GM21825 (cell line): ENCODE data around the gene SVOPL.

ENCODE experiments used
- ATAC-seq: cut with Tn5 transposase; IDR thresholded peaks from one replicate; pipeline ENCODE4 v1.9.1; 2021; ENCODE audit warnings: mild to moderate bottlenecking, moderate library complexity; ENCODE audit not compliant: unreplicated experiment

Gene SVOPL

GRCh38 chr7:138565451-138566114 is 135.6 kb downstream of the SVOPL start:
- ATAC-seq, result no peak

GRCh38 chr7:138565071-138565450 is 136.1 kb downstream of the SVOPL start:
- ATAC-seq, result no peak

- no peak for ATAC-seq
These were observed 136.8 kb downstream of the SVOPL start for GRCh38 chr7:138564365-138564764.

GRCh38 chr7:138563808-138564207 is 137.4 kb downstream of the SVOPL start:
- ATAC-seq, result no peak

GRCh38 chr7:138559448-138559847 is 141.7 kb downstream of the SVOPL start:
- ATAC-seq, result no peak

GRCh38 chr7:138556771-138557484 is 144.2 kb downstream of the SVOPL start:
- no peak for ATAC-seq

- ATAC-seq, result no peak
These were observed 145.5 kb downstream of the SVOPL start for GRCh38 chr7:138555684-138556083.

- ATAC-seq, result no peak
These were observed 146.5 kb downstream of the SVOPL start for GRCh38 chr7:138554674-138555073.

- ATAC-seq, result no peak
These were observed 147.4 kb downstream of the SVOPL start for GRCh38 chr7:138553805-138554204.

- no peak for ATAC-seq
These were observed 150.1 kb downstream of the SVOPL start for GRCh38 chr7:138551102-138551501.

- ATAC-seq, result no peak
These were observed 150.8 kb downstream of the SVOPL start for GRCh38 chr7:138550337-138550736.

GRCh38 chr7:138549082-138549481 is 152.1 kb downstream of the SVOPL start:
- no peak for ATAC-seq

- no peak for ATAC-seq
These were observed 154.3 kb downstream of the SVOPL start for GRCh38 chr7:138546829-138547228.

- ATAC-seq, result no peak
These were observed 155.0 kb downstream of the SVOPL start for GRCh38 chr7:138546064-138546619.

GRCh38 chr7:138545123-138545522 is 156.0 kb downstream of the SVOPL start:
- no peak for ATAC-seq
